GM23248 (cell line): ENCODE data around the gene NOL6. TPM values are rescaled to one million over a fixed set of nuclear protein-coding genes. Genes with fewer than 3 reads are reported as not detected.

Experiments
- DNase-seq: peaks from one replicate; pipeline ENCODE4 v3.0.0-alpha.2; 2015
- H2AFZ ChIP-seq: fragments of 200-600 bp; sonication (generic); 2 replicates; pipeline ENCODE4 v1.6.1; 2016; ENCODE audit warnings: antibody characterized with exemption
- H3F3A ChIP-seq: fragments of 200-600 bp; sonication (generic); 2 replicates; pipeline ENCODE4 v1.6.1; 2016; ENCODE audit warnings: mild to moderate bottlenecking, antibody characterized with exemption, mixed run types; ENCODE audit not compliant: insufficient read depth
- H3K27ac ChIP-seq: fragments of 200-600 bp; sonication (generic); 2 replicates; pipeline ENCODE4 v1.5.1; 2016; ENCODE audit warnings: mild to moderate bottlenecking
- H3K27me3 ChIP-seq: fragments of 200-600 bp; sonication (generic); replicated peaks from 2 replicates; pipeline ENCODE4 v1.6.1; 2016; ENCODE audit warnings: mild to moderate bottlenecking; ENCODE audit not compliant: insufficient read depth
- H3K36me3 ChIP-seq: fragments of 200-600 bp; sonication (generic); 2 replicates; pipeline ENCODE4 v1.6.1; 2016; ENCODE audit warnings: low read depth, mild to moderate bottlenecking
- H3K4me1 ChIP-seq: fragments of 200-600 bp; sonication (generic); 2 replicates; pipeline ENCODE4 v1.6.1; 2016; ENCODE audit warnings: mild to moderate bottlenecking; ENCODE audit not compliant: insufficient read depth
- H3K4me2 ChIP-seq: fragments of 200-600 bp; sonication (generic); one replicate; pipeline ENCODE4 v1.6.1; 2016; ENCODE audit warnings: mild to moderate bottlenecking; ENCODE audit not compliant: unreplicated experiment
- H3K4me3 ChIP-seq: fragments of 200-600 bp; sonication (generic); 2 replicates; pipeline ENCODE4 v1.5.1; 2016; ENCODE audit warnings: mild to moderate bottlenecking
- H3K79me2 ChIP-seq: fragments of 200-600 bp; sonication (generic); 2 replicates; pipeline ENCODE4 v1.6.1; 2016; ENCODE audit warnings: mild to moderate bottlenecking; ENCODE audit not compliant: insufficient read depth
- H3K9ac ChIP-seq: fragments of 200-600 bp; sonication (generic); 2 replicates; pipeline ENCODE4 v1.6.1; 2016; ENCODE audit warnings: mild to moderate bottlenecking
- H3K9me2 ChIP-seq: fragments of 200-600 bp; sonication (generic); 2 replicates; pipeline ENCODE4 v1.6.1; 2016; ENCODE audit warnings: mixed run types, mild to moderate bottlenecking, moderate library complexity; ENCODE audit not compliant: insufficient read depth
- H3K9me3 ChIP-seq: fragments of 200-600 bp; sonication (generic); one replicate; pipeline ENCODE4 v1.6.1; 2017; ENCODE audit warnings: low read depth
- H4K20me1 ChIP-seq: fragments of 200-600 bp; sonication (generic); 2 replicates; pipeline ENCODE4 v1.6.0; 2016; ENCODE audit not compliant: insufficient read depth
- EZH2 ChIP-seq: fragments of 200-600 bp; sonication (generic); IDR thresholded peaks from 2 replicates; pipeline ENCODE4 v1.6.1; 2018; ENCODE audit warnings: antibody characterized with exemption, mild to moderate bottlenecking; ENCODE audit not compliant: insufficient read depth, poor library complexity, severe bottlenecking
- EZH2phosphoT487 ChIP-seq: fragments of 200-600 bp; sonication (generic); IDR thresholded peaks from 2 replicates; pipeline ENCODE4 v1.6.1; 2018; ENCODE audit warnings: antibody characterized with exemption, moderate library complexity, mild to moderate bottlenecking, low read depth; ENCODE audit not compliant: insufficient read depth
- WGBS, 2 experiments: methylation state at CpG; one replicate each; pipeline ENCODE4 v1.1.6; 2015 to 2017; ENCODE audit warnings: low lambda C conversion rate in 2 of 2, low coverage in 1 of 2; ENCODE audit errors: missing lambda C conversion rate in 2 of 2; 5-methylcytosine and 5-hydroxymethylcytosine counted together
- in situ Hi-C: fragments of 300-500 bp; cut with MboI; formaldehyde crosslinking; loops from 2 replicates; pipeline ENCODE4 v1.15.0; 2020
- polyA plus RNA-seq: library from polyadenylated mRNA; unstranded; fragments of >200 nt; fragmentation: Nextera tagmentation; extraction: Ambion mirVana; gene quantifications from 2 replicates; pipeline ENCODE4 v1.2.1, GENCODE V29; 2016
- total RNA-seq: library from RNA; depleted of rRNA; stranded (reverse); fragments of >200 nt; shearing (Covaris generic); gene quantifications from 2 replicates; pipeline ENCODE4 v1.2.3, GENCODE V29; 2014

NOL6 gene
- total and polyA plus RNA-seq, 2 experiments from 2014 or later, result 18.0 to 31.2 TPM

GRCh38 chr9:33418090-33418489 lies 55.6 kb downstream of the NOL6 start:
- no peak overlapping the region for H3K4me3 ChIP-seq
- H3K27me3 ChIP-seq, result no peaks in the 10 kb centered on the region
- no peaks in the 10 kb centered on the region for H3F3A ChIP-seq
- WGBS, 2 experiments, result 71 to 77% methylated on average over 8 of the region's 8 CpGs
- H3K27ac ChIP-seq, result no peak overlapping the region
- no peaks in the 10 kb centered on the region for H3K9me2 ChIP-seq
- TF ChIP-seq EZH2phosphoT487 (no peak), EZH2 (no peak)
- in situ Hi-C loops, result no loop called here
- no peaks in the 10 kb centered on the region for H3K79me2 ChIP-seq
- H3K4me1 ChIP-seq, result no peaks in the 10 kb centered on the region
- H3K36me3 ChIP-seq, result no peaks in the 10 kb centered on the region
- no peaks in the 10 kb centered on the region for H3K9me3 ChIP-seq
- no peak for DNase-seq
- no peaks in the 10 kb centered on the region for H4K20me1 ChIP-seq
- no peak overlapping the region for H2AFZ ChIP-seq
- no peak overlapping the region for H3K4me2 ChIP-seq
- H3K9ac ChIP-seq, result no peak overlapping the region

- in situ Hi-C loops, result no loop called here
- Histone ChIP-seq H3K4me2 (no peak overlapping the region), H3K9ac (no peak overlapping the region)
Observed at GRCh38 chr9:33416996-33417395, 56.7 kb downstream of the NOL6 start.

GRCh38 chr9:33415501-33416038 lies 58.2 kb downstream of the NOL6 start:
- in situ Hi-C loops, result no loop called here
- no peaks in the 10 kb centered on the region for H3K27me3 ChIP-seq
- TF ChIP-seq EZH2phosphoT487 (no peak), EZH2 (no peak)
- H4K20me1 ChIP-seq, result no peaks in the 10 kb centered on the region
- no peaks in the 10 kb centered on the region for H3K79me2 ChIP-seq
- H3K9me2 ChIP-seq, result no peaks in the 10 kb centered on the region
- no peak overlapping the region for H3K4me2 ChIP-seq
- H3K27ac ChIP-seq, result no peak overlapping the region
- H3K36me3 ChIP-seq, result no peaks in the 10 kb centered on the region
- peak; percentile 58 for DNase-seq
- H3K9ac ChIP-seq, result no peak overlapping the region
- no peak overlapping the region for H3K4me3 ChIP-seq
- H3K9me3 ChIP-seq, result no peaks in the 10 kb centered on the region
- H2AFZ ChIP-seq, result no peak overlapping the region
- no peaks in the 10 kb centered on the region for H3F3A ChIP-seq
- 29 to 44% methylated on average over 9 of the region's 9 CpGs for WGBS, 2 experiments
- H3K4me1 ChIP-seq, result no peaks in the 10 kb centered on the region

More at GRCh38 chr9:33416996-33417395, 56.7 kb downstream of the NOL6 start:
- Histone ChIP-seq H3K9me3 (no peaks in the 10 kb centered on the region), H3K27me3 (no peaks in the 10 kb centered on the region), H2AFZ (no peak overlapping the region), H3K36me3 (no peaks in the 10 kb centered on the region), H3K4me1 (no peaks in the 10 kb centered on the region), H4K20me1 (no peaks in the 10 kb centered on the region), H3K9me2 (no peaks in the 10 kb centered on the region), H3F3A (no peaks in the 10 kb centered on the region), H3K27ac (no peak overlapping the region), H3K4me3 (no peak overlapping the region), H3K79me2 (no peaks in the 10 kb centered on the region)
- 39 to 50% methylated on average over 5 of the region's 5 CpGs for WGBS, 2 experiments
- TF ChIP-seq EZH2 (no peak), EZH2phosphoT487 (no peak)
- DNase-seq, result no peak

GRCh38 chr9:33414889-33415500 lies 58.7 kb downstream of the NOL6 start:
- H3K27ac ChIP-seq, result no peak overlapping the region
- no peaks in the 10 kb centered on the region for H3K79me2 ChIP-seq
- H3K9me3 ChIP-seq, result no peaks in the 10 kb centered on the region
- H4K20me1 ChIP-seq, result no peaks in the 10 kb centered on the region
- no peak overlapping the region for H2AFZ ChIP-seq
- H3K9me2 ChIP-seq, result no peaks in the 10 kb centered on the region
- TF ChIP-seq EZH2, result no peak
- TF ChIP-seq EZH2phosphoT487, result no peak
- no peaks in the 10 kb centered on the region for H3K4me1 ChIP-seq
- H3K36me3 ChIP-seq, result no peaks in the 10 kb centered on the region
- no peak overlapping the region for H3K4me2 ChIP-seq
- no peaks in the 10 kb centered on the region for H3F3A ChIP-seq
- H3K27me3 ChIP-seq, result no peaks in the 10 kb centered on the region
- WGBS, 2 experiments, result 31 to 39% methylated on average over 11 to 13 of the region's 13 CpGs
- in situ Hi-C loops, result no loop called here
- no peak overlapping the region for H3K9ac ChIP-seq
- no peak for DNase-seq
- no peak overlapping the region for H3K4me3 ChIP-seq
